Panc1 (cell line): ENCODE data around the gene VAMP2.

Source experiments
- CTCF ChIP-seq: fragments of 450-650 bp; IDR thresholded peaks from 2 replicates; pipeline ENCODE4 v1.5.1; 2017; ENCODE audit warnings: mild to moderate bottlenecking
- POLR2AphosphoS5 ChIP-seq: IDR thresholded peaks from 2 replicates; pipeline ENCODE4 v1.6.1; 2012; ENCODE audit warnings: mild to moderate bottlenecking, low read depth, low read length, moderate library complexity
- REST ChIP-seq, 2 experiments: IDR thresholded peaks; 2 replicates each; pipeline ENCODE4 v1.6.1; 2011 to 2012; ENCODE audit warnings: low read depth in 2 of 2, control low read depth in 1 of 2, low read length in 1 of 2, mild to moderate bottlenecking in 1 of 2, moderate library complexity in 1 of 2; ENCODE audit not compliant: insufficient read depth in 1 of 2

- TF ChIP-seq CTCF (no peak), REST (IDR thresholded peaks at IDR 0.05; ENCODE audit: insufficient read depth in 1 of 2, low read depth in 2 of 2, low read length in 1 of 2) (no peak), POLR2AphosphoS5 (no peak)
Observed at GRCh38 chr17:8161289-8162232, 1.2 kb downstream of the VAMP2 start.
